Tibial nerve (tissue), 4 donors: ENCODE results near the gene FA2H. TPM values are rescaled to one million over a fixed set of nuclear protein-coding genes. Genes with fewer than 3 reads are reported as not detected.

ENCODE experiments used
- DNase-seq, 2 donors: peaks; one replicate each; pipeline ENCODE4 v3.0.0-alpha.2; 2019; ENCODE audit warnings: low spot score in 2 of 2
- H3K27ac ChIP-seq, 4 donors: fragments of 200-600 bp; sonication (generic) in 3 of 4; one replicate each; pipeline ENCODE4 v1.5.1; 2017 to 2019; ENCODE audit warnings: mild to moderate bottlenecking in 1 of 4
- H3K27me3 ChIP-seq, 2 donors: fragments of 200-600 bp; sonication (generic) in 1 of 2; one replicate each; pipeline versions ENCODE4 v1.5.1 to v1.6.0; 2017 to 2019
- H3K36me3 ChIP-seq, 3 donors: fragments of 200-600 bp; sonication (generic); one replicate each; pipeline ENCODE4 v1.5.1; 2018 to 2019
- H3K4me1 ChIP-seq, 4 donors: fragments of 200-600 bp; sonication (generic) in 3 of 4; one replicate each; pipeline ENCODE4 v1.5.1; 2017 to 2019
- H3K4me3 ChIP-seq, 4 donors: fragments of 200-600 bp; sonication (generic) in 3 of 4; one replicate each; pipeline ENCODE4 v1.5.1; 2017 to 2019; ENCODE audit warnings: mild to moderate bottlenecking in 1 of 4, moderate library complexity in 1 of 4
- H3K9me3 ChIP-seq, 4 donors: fragments of 200-600 bp; sonication (generic) in 3 of 4; one replicate each; pipeline ENCODE4 v1.5.1; 2017 to 2019
- EP300 ChIP-seq, 2 donors: sonication (generic); formaldehyde crosslinking; IDR thresholded peaks; one replicate each; pipeline ENCODE4 v1.6.1; 2017; ENCODE audit warnings: antibody characterized with exemption in 2 of 2, mild to moderate bottlenecking in 1 of 2
- POLR2A ChIP-seq, 2 donors: fragments of 450-650 bp; IDR thresholded peaks; one replicate each; pipeline ENCODE4 v1.6.1; 2017; ENCODE audit warnings: antibody characterized with exemption in 2 of 2, mild to moderate bottlenecking in 2 of 2, moderate library complexity in 2 of 2
- WGBS, 2 donors: methylation state at CpG; one replicate each; pipeline ENCODE4 v1.1.5; 2018; 5-methylcytosine and 5-hydroxymethylcytosine counted together
- total RNA-seq, 4 donors: library from RNA; depleted of rRNA; stranded (reverse); fragments of >200 nt; gene quantifications; one replicate each; pipeline ENCODE4 v1.1.0, GENCODE V29; 2016
- TF ChIP-seq, protein P1 (sequence below), 5 experiments: fragments of 200-600 bp in 3 of 5; fragments of 450-650 bp in 2 of 5; sonication (generic) in 3 of 5; IDR thresholded peaks; one replicate each; pipeline ENCODE4 v1.5.1; 2016 to 2019; ENCODE audit warnings: antibody characterized with exemption in 5 of 5, mild to moderate bottlenecking in 3 of 5, moderate library complexity in 2 of 5

FA2H gene
- total RNA-seq, 4 donors from 2014 or later = 11.9 to 31.6 (median 21.6) TPM

DNA sequence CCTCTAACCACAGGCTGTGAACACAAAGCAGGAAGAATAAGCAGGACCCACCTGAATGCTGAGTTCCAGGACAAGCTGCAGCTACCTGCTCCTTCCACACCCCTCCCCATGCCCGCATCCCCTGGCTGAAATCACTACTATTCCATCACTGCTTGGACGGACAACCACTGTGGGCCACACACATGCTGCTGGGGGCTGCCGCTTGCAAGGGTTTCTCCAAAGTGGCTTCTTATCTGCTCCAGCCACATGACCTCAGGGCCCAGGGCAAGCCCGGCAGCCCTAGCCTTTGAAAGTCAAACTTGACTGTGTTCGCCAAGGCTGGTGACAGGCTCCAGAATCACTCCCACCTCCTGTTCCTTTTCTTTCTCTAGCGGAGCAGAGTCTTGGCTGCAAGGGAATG is 18.4 kb downstream of the FA2H start:
- no peak for DNase-seq

DNA sequence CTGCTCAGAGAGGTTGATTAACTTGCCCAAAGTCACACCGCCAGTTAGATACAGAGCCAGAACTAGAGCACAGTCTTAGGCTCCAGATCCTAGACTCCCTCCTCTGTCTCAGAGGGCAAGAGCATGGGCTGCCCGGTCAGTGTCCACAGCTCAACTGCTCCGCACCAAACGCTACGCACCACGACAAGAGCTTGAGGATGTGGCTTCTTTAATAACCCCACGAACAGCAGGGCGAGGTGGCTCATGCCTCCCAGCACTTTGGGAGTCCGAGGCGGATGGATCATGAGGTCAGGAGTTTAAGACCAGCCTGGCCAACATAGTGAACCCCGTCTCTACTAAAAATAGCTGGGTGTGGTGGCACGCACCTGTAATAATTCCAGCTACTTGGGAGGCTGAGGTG is 21.4 kb downstream of the FA2H start:
- TF ChIP-seq POLR2A (IDR thresholded peaks at IDR 0.05) = no peak
- TF ChIP-seq, protein P1, sequence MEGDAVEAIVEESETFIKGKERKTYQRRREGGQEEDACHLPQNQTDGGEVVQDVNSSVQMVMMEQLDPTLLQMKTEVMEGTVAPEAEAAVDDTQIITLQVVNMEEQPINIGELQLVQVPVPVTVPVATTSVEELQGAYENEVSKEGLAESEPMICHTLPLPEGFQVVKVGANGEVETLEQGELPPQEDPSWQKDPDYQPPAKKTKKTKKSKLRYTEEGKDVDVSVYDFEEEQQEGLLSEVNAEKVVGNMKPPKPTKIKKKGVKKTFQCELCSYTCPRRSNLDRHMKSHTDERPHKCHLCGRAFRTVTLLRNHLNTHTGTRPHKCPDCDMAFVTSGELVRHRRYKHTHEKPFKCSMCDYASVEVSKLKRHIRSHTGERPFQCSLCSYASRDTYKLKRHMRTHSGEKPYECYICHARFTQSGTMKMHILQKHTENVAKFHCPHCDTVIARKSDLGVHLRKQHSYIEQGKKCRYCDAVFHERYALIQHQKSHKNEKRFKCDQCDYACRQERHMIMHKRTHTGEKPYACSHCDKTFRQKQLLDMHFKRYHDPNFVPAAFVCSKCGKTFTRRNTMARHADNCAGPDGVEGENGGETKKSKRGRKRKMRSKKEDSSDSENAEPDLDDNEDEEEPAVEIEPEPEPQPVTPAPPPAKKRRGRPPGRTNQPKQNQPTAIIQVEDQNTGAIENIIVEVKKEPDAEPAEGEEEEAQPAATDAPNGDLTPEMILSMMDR (IDR thresholded peaks at IDR 0.05) = no peak
- TF ChIP-seq EP300 (IDR thresholded peaks at IDR 0.05) = no peak
- Histone ChIP-seq H3K27me3 (no peaks in the 10 kb centered on the region), H3K27ac (peak overlapping the region in 2 of 4 donors; percentile 36 to 93), H3K4me3 (no peak overlapping the region), H3K9me3 (no peaks in the 10 kb centered on the region), H3K36me3 (no peaks in the 10 kb centered on the region), H3K4me1 (peaks cover 0 to 32% (median 11%) of the 10 kb centered on the region in 4 donors)
- no peak for DNase-seq
- WGBS, 2 donors = 85 to 86% methylated on average over 12 of the region's 12 CpGs

More for the DNA sequence above, 18.4 kb downstream of the FA2H start:
- no peaks in the 10 kb centered on the region for H3K27me3 ChIP-seq
- H3K27ac ChIP-seq = peak overlapping the region in 2 of 4 donors; percentile 16 to 50
- H3K9me3 ChIP-seq = no peaks in the 10 kb centered on the region
- H3K4me3 ChIP-seq = no peak overlapping the region
- WGBS, 2 donors = 52 to 62% methylated on average over 6 of the region's 6 CpGs
- H3K36me3 ChIP-seq = no peaks in the 10 kb centered on the region
- H3K4me1 ChIP-seq = peaks cover 0 to 5% (median 0%) of the 10 kb centered on the region in 4 donors
- TF ChIP-seq, protein P1 (IDR thresholded peaks at IDR 0.05) = no peak
- TF ChIP-seq POLR2A (IDR thresholded peaks at IDR 0.05) (no peak), EP300 (IDR thresholded peaks at IDR 0.05) (no peak)

DNA sequence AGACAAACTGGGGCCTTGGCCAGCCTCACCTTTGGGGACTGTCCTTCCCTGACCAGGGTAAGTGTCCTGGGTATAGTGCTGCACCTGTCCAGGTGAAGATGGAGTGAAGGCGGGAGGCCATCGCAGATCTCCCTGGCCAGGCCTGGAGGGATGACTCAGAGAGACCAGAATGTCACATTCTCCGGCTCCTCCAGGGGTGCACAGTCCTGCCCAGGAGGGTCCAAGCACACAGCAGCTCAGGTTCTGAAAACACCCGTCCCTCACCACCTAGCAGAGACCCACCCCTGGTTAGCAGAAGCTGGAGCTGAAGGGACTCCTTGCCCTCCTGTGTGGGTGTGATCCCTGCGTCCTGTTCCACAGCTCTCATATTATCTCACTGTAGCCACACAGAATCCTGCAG is 21.9 kb downstream of the FA2H start:
- whole genome bisulfite sequencing, 2 donors = 79 to 87% methylated on average over 5 of the region's 5 CpGs
- DNase-seq = no peak
- H3K27me3 ChIP-seq = no peaks in the 10 kb centered on the region
- no peak for TF ChIP-seq POLR2A (IDR thresholded peaks at IDR 0.05)
- no peak for TF ChIP-seq EP300 (IDR thresholded peaks at IDR 0.05)
- TF ChIP-seq, protein P1 (IDR thresholded peaks at IDR 0.05) = no peak
- H3K9me3 ChIP-seq = no peaks in the 10 kb centered on the region
- H3K4me3 ChIP-seq = no peak overlapping the region
- H3K36me3 ChIP-seq = no peaks in the 10 kb centered on the region
- peak overlapping the region in 2 of 4 donors; percentile 36 to 93 for H3K27ac ChIP-seq
- H3K4me1 ChIP-seq = peaks cover 0 to 37% (median 11%) of the 10 kb centered on the region in 4 donors

DNA sequence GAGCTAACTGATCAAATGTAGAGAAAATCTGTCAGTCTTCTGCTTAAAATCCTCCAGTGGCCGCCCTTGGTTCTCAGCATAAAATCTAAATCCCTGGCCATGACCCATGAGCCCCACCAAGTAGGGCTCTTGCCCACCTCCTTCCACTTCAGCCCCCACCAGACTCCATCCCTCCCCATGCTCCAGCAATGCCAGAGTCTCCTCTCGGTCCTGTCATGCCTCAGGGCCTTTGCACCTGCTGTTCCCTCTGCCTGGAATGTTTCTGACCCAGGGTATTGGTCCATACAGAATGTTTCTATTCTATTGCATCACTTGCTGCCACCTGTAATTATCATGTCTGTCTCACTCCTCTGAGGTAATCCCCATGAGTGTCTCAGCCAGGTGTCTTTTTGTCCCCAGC is 22.4 kb downstream of the FA2H start:
- Histone ChIP-seq H3K9me3 (no peaks in the 10 kb centered on the region), H3K4me3 (no peak overlapping the region), H3K4me1 (peaks cover 0 to 39% (median 11%) of the 10 kb centered on the region in 4 donors), H3K27me3 (no peaks in the 10 kb centered on the region), H3K36me3 (no peaks in the 10 kb centered on the region), H3K27ac (peak overlapping the region in 1 of 4 donors; percentile 93)
- no peak for DNase-seq
- 94% methylated on average over 2 of the region's 2 CpGs for WGBS, 2 donors
- TF ChIP-seq, protein P1 (IDR thresholded peaks at IDR 0.05) = no peak
- TF ChIP-seq EP300 (IDR thresholded peaks at IDR 0.05) (no peak), POLR2A (IDR thresholded peaks at IDR 0.05) (no peak)

DNA sequence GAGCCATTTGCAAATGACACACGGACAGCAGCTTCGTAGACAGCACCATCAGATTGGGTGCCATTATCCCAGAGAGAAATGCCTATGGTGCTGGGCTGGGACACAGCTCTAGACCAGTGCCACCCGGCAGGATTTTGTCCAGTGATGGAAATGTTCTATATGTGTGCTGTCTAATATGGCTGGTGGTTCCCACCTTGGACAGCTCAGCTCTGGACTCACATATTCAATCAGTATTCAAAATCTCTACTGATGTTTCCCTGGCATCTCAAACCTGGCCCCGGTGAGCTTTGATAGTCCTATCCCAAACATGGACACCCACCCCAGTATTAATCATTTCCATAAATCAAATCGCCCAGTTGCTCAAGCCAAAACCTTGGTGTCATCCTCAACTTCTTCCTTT is 23.0 kb downstream of the FA2H start:
- DNase-seq = no peak
- peak overlapping the region in 1 of 4 donors; percentile 93 for H3K27ac ChIP-seq
- H3K27me3 ChIP-seq = no peaks in the 10 kb centered on the region
- TF ChIP-seq POLR2A (IDR thresholded peaks at IDR 0.05) (no peak), EP300 (IDR thresholded peaks at IDR 0.05) (no peak)
- TF ChIP-seq, protein P1 (IDR thresholded peaks at IDR 0.05) = no peak
- no peak overlapping the region for H3K4me3 ChIP-seq
- H3K4me1 ChIP-seq = peaks cover 0 to 42% (median 11%) of the 10 kb centered on the region in 4 donors
- no peaks in the 10 kb centered on the region for H3K36me3 ChIP-seq
- H3K9me3 ChIP-seq = no peaks in the 10 kb centered on the region
- 89 to 91% methylated on average over 5 of the region's 5 CpGs for WGBS, 2 donors
